HG03108 (cell line): Measurements from ENCODE around the gene ALDH7A1.

ENCODE experiments used
- ATAC-seq: cut with Tn5 transposase; IDR thresholded peaks from one replicate; pipeline ENCODE4 v1.9.1; 2021; ENCODE audit warnings: moderate library complexity; ENCODE audit not compliant: unreplicated experiment

Gene ALDH7A1

GRCh38 chr5:126512451-126512850 lies 82.6 kb downstream of the ALDH7A1 start:
- ATAC-seq = no peak

GRCh38 chr5:126511961-126512360 lies 83.1 kb downstream of the ALDH7A1 start:
- no peak for ATAC-seq

GRCh38 chr5:126509339-126509738 lies 85.7 kb downstream of the ALDH7A1 start:
- no peak for ATAC-seq

GRCh38 chr5:126508962-126509279 lies 86.1 kb downstream of the ALDH7A1 start:
- no peak for ATAC-seq

GRCh38 chr5:126508251-126508961 lies 86.6 kb downstream of the ALDH7A1 start:
- no peak for ATAC-seq

GRCh38 chr5:126506079-126506478 lies 88.9 kb downstream of the ALDH7A1 start:
- no peak for ATAC-seq

GRCh38 chr5:126503602-126504104 lies 91.4 kb downstream of the ALDH7A1 start:
- ATAC-seq = no peak

GRCh38 chr5:126501448-126501847 lies 93.6 kb downstream of the ALDH7A1 start:
- ATAC-seq = no peak

GRCh38 chr5:126499853-126500342 lies 95.1 kb downstream of the ALDH7A1 start:
- no peak for ATAC-seq

GRCh38 chr5:126499278-126499677 lies 95.7 kb downstream of the ALDH7A1 start:
- ATAC-seq = no peak

- ATAC-seq = no peak
These were observed 97.5 kb downstream of the ALDH7A1 start for GRCh38 chr5:126497506-126497905.

- no peak for ATAC-seq
These were observed 100.6 kb downstream of the ALDH7A1 start for GRCh38 chr5:126494393-126494792.

GRCh38 chr5:126492939-126493338 lies 102.1 kb downstream of the ALDH7A1 start:
- ATAC-seq = no peak

GRCh38 chr5:126490167-126490940 lies 104.7 kb downstream of the ALDH7A1 start:
- no peak for ATAC-seq

- ATAC-seq = no peak
These were observed 106.5 kb downstream of the ALDH7A1 start for GRCh38 chr5:126488443-126489065.

- ATAC-seq = no peak
These were observed 107.4 kb downstream of the ALDH7A1 start for GRCh38 chr5:126487596-126487995.

- no peak for ATAC-seq
These were observed 108.7 kb downstream of the ALDH7A1 start for GRCh38 chr5:126486332-126486731.

GRCh38 chr5:126484253-126484652 lies 110.8 kb downstream of the ALDH7A1 start:
- ATAC-seq = no peak

GRCh38 chr5:126483156-126483555 lies 111.9 kb downstream of the ALDH7A1 start:
- ATAC-seq = no peak

- no peak for ATAC-seq
These were observed 112.4 kb downstream of the ALDH7A1 start for GRCh38 chr5:126482591-126482990.

- ATAC-seq = no peak
These were observed 113.8 kb downstream of the ALDH7A1 start for GRCh38 chr5:126481243-126481642.
